ENCODE results near the gene PRRT1. TPM values are rescaled to one million over a fixed set of nuclear protein-coding genes. Genes with fewer than 3 reads are reported as not detected.
"Not testable (repeated sequence)": the region's sequence is repeated elsewhere in the genome, so short reads cannot be mapped to it uniquely, and the experiment has no call there.

Gene PRRT1
- total RNA-seq, 1 experiment from 2014 or later = not detected

DNA sequence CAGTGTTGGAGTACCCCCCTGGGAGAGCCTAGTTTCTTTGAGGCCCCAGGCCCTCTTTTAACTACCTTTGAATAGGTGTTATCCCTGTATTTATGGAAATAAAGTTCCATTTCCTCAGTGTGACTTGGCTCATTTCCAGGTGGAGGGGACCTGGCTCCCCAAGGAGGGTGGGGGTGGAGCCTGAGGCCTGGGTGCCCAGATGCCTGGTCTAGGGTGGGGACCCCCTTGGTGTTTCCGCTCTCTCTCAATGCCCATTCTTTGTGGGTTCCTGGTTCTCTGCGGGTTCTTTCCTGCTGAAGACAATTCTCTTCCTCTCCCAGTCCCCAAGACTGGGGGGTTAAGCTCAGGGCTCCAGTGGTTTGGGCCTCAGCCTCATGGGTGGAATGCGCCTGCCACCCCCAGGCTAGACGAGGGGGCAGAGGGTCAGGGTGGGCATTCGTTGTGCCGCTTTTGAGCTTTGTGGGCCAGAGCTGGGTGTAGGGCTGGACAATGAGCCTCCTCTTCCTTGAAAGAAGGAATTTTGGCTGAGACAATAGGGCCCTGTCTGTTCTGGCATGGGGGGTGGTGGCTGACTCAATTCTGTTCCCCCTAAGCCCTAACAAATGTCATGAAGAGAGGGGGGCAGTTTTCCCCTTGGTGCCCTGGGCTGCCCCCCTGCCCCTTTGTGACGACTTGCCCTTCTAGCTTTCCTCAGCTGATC lies 12.0 kb upstream of the PRRT1 start:
- no peak for DNase-seq (ENCODE audit: low read depth)
- in situ Hi-C loops (cut with HindIII; ENCODE audit: low pct_unique_long_range_greater_than_20kb, low sequenced_read_pairs) = no loop called here

DNA sequence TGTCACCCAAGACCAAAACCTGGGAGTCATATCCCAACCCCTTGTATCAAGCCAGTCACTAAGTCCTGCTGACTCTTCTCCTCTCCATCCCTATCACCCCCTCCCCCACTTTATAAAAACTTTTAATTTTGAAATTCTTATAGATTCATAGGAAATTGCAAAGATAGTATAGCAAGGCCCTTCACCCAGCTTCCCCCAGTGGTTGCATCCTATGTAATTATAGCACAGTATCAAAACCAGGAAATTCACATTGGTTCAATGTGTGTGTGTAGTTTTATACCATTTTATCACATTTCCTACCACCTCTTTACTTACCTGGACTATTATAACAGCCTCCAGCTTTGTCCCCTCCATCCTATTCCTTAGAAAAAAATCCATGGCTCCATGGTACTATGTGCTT lies 6.3 kb upstream of the PRRT1 start:
- no peak for DNase-seq (ENCODE audit: low read depth)
- in situ Hi-C loops (cut with HindIII; ENCODE audit: low pct_unique_long_range_greater_than_20kb, low sequenced_read_pairs) = no loop called here

DNA sequence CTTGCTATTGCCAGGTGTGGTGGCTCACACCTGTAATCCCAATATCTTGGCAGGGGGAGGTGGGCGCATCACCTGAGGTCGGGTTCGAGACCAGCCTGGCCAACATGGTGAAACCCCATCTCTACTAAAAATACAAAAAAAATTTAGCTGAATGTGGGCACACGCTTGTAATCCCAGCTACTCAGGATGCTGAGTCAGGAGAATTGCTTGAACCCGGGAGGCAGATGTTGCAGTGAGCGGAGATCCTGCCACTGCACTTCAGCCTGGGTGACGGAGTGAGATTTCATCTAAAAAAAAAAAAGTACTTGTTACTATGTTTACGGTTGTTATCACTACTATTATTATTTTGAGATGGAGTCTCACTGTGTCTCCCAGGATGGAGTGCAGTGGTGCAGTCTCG lies 5.2 kb upstream of the PRRT1 start:
- in situ Hi-C loops (cut with HindIII; ENCODE audit: low pct_unique_long_range_greater_than_20kb, low sequenced_read_pairs) = no loop called here
- DNase-seq (ENCODE audit: low read depth) = no peak

DNA sequence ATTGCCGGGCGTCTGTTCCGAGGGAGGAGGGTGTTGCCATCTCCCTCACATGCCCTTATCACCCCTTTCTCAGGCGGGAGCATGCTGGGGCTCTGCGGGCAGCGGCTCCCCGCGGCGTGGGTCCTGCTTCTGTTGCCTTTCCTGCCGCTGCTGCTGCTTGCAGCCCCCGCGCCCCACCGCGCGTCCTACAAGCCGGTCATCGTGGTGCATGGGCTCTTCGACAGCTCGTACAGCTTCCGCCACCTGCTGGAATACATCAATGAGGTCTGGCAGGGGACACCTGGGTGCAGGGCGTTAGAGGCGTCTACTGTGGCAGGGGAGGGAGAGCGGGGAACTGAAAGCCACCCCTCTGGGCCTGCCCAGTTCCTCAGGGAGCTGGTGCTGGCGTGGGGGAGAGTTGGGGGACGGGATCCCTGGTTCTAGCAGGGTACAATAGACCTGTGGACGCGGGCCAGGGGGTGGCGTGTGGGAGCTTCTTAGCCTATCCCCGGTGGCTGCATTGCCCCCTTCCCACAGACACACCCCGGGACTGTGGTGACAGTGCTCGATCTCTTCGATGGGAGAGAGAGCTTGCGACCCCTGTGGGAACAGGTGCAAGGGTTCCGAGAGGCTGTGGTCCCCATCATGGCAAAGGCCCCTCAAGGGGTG lies 2.9 kb upstream of the PRRT1 start:
- peak; percentile 77 for DNase-seq (ENCODE audit: low read depth)
- in situ Hi-C loops (cut with HindIII; ENCODE audit: low pct_unique_long_range_greater_than_20kb, low sequenced_read_pairs) = no loop called here

DNA sequence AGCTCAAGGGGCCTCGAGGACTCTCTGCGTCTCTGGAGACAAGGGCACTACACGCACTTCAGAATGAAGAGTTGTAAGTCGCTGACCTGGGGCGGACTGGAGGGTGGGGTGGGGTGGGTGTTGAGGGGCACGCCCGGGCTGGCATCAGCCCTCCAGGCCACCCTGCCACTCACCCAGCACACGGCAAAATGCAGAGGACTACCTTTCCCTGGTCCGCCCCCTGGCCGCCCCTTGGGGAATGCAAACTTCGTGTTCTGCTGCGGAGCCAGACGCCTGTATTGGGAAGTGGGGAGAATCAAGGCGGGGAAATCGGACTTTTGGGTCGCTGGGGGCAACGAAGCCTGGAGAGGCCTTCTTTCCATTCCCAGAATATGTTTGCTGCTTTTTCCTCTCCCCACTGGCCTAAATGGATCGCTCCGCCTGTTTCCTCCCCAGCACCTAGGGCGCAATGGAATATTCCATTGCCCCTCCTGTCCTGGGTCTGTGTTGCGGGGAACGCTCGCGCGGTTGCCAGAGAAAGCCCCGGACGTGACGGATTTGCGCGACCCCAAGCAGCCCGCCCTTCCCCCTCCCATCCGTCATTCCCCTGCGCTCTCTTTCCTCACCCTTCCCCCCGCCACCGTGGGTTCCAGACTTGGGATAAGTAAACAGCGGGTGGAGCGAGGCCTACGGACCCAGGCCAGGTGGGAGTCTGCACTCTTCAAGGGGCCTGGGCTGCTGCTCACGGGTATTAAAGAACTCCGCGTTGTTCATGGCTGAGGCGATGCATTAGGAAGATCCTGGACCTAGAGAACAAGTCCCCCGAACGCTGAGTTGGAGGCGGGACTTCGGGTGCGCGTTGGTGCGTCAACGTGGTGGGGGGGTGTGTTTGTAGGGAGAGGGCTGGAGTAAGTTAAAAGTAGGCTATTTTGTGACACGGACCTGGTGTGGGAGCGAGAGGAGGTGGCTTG lies 2.1 kb upstream of the PRRT1 start, which contains the start of gene PPT2:
Gene PPT2, plus strand, starts transcription at position 578 of the 950 bp plus-strand sequence. CDS start 454 bp downstream, outside the sequence.
- DNase-seq (ENCODE audit: low read depth) = peak; percentile 93
- in situ Hi-C loops (cut with HindIII; ENCODE audit: low pct_unique_long_range_greater_than_20kb, low sequenced_read_pairs) = no loop called here

DNA sequence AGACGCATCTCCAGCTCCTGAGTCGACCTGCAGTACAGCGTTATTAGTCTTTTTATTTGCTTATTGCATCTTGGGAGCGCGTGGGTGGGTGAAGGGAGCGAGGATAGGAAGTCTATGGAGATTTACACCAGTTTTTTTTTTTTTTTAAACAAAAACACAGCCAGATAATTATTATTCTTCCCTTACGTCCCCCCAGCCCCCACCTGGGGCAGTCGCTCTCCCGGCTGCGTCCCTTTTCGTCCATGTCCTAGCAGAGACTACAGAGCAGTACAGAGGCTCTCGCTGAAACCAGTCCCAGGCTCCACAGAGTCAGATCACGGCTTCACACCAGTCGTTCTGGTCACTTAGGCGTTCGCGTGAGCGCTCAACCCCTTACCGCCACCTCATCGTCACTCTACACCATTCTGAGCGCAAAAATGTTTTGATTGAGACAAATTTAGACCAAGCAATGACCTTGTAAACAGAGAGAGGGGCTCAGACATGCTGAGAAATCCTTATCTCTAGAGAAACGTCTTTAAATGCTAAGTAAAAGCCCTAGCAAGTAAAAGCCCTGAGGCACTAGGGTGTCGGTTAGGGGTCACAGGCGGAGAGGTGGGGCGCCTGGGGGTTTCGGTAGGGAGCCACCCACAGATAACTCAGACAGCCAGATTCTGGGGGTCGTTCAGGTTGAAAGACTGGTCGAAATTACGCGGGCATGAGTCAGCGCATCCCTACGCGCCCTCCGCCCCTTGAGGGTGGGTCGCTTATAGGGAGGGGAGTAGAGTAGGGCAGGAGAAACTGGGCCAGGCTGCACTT lies 1.2 kb upstream of the PRRT1 start:
- in situ Hi-C loops (cut with HindIII; ENCODE audit: low pct_unique_long_range_greater_than_20kb, low sequenced_read_pairs) = no loop called here
- peak; percentile 89 for DNase-seq (ENCODE audit: low read depth)

DNA sequence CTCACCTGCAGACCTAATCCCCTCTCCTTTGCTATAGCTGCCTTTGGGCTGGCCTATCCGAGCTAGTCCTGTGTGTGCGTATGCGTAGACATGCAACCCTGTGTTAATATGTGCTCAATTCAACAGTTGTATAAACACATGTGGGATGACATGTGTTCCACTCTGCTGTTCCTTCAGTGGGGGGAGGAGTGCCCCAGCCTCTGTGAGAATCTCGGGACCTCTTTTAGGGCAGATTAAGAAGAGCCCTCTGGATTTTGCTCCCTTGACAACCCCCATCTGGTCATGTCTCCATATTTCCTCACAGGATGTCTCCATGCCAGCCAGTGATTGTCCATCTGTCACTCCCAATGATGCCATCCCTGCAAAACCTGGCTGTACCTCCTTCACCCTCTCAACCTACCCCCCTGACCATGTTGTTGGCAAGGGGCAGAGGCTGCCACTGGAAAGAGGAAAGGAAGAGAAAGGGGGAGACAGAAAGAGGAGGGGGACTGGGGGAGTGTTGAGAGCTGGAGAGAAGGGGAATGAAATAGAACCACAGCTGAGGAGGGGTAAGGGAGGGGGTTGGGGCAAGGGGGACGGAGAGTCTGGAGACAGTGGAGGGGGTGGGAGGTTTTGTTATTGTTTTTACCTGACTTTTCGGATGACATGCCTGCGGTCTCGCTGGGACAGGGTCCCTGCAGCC lies 417 bp downstream of the PRRT1 start:
- DNase-seq (ENCODE audit: low read depth) = no peak
- in situ Hi-C loops (cut with HindIII; ENCODE audit: low pct_unique_long_range_greater_than_20kb, low sequenced_read_pairs) = no loop called here

DNA sequence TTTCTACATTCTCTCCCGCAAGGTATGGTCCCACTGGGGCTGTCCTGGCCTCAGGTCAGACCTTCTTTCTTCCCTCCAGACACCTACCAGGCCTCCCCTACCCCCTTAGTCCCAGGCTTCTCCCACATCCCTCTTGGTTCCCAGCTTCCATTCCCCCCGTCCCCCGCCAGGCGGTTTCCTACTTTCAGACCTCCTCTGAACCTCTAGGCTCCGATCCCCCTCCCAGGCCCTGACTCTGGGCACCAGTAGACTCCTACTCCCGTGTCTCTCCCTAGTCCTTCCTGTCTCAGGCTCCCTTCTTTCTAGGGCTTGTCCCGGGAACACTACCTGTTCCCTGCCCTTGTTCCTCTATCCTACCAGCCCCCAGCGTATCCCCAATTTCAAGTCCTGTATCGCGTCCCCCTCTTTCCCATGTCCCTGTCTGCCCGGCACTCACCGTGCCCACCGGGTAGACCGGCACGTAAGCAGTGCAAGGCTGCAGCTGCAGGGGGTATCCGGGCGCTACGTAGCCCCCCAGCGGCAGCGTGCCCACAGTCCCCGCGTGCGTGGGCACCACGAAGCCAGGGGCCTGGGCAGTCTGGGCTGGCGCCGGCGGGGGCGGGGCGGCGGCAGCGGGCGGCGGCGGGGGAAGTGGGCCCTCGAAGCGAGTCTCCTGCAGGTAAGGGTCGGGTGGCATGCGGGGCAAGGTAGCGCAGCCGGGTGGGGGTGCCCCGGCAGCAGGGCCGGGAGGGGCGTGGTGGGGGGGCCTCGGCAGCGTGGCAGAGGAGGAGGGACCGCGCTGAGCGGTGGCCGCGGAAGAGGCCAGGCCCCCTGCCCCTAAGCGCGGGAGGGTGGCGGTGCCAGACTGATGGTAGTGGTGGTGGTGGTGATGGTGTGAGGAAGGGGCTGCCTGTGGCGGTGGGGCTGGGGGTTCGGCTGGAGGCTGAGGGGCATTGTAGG lies 1.5 kb downstream of the PRRT1 start:
- in situ Hi-C loops (cut with HindIII; ENCODE audit: low pct_unique_long_range_greater_than_20kb, low sequenced_read_pairs) = no loop called here
- no peak for DNase-seq (ENCODE audit: low read depth)

DNA sequence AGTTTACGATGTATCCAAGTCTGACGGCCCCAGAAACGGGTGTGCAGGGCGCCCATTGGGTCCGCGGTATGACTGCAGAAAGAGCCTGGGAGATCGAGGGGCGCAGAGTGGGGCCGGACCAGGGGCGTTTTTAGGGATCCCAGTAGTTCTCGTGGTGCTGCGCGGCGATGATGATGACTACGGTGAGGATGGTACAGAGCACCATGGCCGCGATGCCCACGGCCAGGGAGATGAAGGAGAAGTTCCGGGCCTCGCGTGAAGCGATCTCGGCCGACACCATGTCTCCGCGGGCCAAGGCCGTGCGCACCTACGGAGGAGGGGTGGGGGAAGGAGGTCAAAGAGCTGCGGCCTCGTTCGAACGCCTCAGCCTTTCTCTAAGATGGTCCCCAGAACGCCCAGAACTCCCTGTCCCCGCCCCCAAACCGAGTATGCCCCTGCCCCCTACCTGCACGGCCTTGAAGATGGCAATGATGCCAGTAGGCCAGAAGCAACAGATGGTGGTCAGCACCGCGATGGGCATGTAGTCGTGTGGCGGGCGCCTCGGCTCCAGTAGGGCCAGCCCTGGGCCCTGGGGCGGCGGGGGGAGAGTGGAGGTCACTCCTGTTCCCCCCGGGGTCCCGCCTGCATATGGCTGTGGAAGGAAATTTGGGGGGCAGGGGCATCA lies 2.5 kb downstream of the PRRT1 start:
- in situ Hi-C loops (cut with HindIII; ENCODE audit: low pct_unique_long_range_greater_than_20kb, low sequenced_read_pairs) = no loop called here
- DNase-seq (ENCODE audit: low read depth) = no peak

DNA sequence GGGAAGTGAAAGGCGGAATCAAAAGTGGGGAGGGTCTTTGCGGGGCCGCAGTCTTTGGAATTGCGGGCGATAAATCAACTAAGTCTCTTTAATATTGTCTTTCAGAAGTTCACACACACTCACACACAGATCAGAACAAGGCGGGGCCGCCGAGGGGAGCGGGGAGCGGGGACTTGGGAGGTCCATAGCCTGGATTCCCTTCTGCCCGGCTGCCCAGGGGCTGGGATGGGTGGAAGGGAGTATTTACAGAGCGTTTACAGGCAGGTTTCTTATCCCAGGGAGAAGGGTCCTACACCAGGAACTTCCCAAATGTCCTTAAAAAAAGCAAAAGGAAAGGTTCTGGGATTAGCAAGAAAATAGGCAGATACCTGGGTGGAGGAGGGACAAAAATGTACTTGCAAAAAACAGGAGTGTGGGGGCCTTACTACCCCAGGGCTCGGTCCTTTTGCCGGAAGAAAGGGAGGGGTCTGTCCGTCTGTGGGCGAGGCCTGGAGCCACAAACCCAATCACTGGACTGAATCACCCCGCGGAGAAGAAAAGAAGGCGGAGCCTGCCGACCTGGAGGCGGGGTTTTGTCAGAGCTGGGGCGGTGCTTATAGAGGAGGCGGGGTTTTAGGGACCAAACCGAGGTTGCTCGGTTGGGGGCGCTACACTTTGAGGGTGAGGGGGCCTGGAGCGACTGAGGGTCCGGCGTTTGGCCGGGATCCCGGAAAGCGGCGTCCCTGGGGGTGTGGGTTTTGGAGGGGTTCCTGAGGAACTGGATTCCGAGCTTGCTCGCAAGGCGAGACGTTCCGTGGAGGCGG lies 3.2 kb downstream of the PRRT1 start:
- no peak for DNase-seq (ENCODE audit: low read depth)

DNA sequence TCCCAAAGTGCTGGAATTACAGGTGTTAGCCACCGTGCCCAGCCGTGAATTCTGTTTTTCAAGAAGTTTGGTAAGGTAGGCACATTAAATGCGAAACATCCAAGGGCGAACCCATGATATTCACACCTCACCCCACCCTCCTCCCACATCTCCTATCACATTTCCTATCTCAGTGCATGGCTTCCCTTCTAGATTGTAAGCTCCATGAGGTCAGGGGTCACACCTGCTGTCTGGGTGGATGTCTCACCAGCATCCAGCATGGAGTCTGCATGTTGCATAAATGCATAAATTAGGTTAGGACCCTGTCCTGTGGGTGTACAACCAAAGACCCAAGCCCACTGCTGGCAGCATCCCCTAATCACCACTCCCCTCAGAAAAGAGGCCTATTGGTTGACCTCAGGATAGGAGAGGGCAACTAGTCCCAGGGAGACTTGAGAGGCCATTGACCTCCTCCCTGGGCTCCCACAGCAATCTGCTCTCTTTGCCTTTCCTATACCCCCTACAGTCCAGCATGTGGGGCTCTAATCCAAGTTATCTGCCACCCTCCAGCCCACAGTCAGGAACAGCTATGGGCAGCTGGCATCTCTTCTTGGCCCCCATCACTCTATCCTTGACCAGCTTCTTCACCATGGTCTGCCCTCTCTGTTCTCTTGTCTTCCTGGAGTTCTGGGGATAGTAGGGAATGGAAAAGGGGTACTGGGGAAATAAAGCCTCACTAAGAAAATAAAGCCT lies 4.2 kb downstream of the PRRT1 start:
- in situ Hi-C loops (cut with HindIII; ENCODE audit: low pct_unique_long_range_greater_than_20kb, low sequenced_read_pairs) = no loop called here
- DNase-seq (ENCODE audit: low read depth) = no peak

More for the DNA sequence above, 3.2 kb downstream of the PRRT1 start:
- in situ Hi-C loops (cut with HindIII; ENCODE audit: low pct_unique_long_range_greater_than_20kb, low sequenced_read_pairs) = no loop called here

DNA sequence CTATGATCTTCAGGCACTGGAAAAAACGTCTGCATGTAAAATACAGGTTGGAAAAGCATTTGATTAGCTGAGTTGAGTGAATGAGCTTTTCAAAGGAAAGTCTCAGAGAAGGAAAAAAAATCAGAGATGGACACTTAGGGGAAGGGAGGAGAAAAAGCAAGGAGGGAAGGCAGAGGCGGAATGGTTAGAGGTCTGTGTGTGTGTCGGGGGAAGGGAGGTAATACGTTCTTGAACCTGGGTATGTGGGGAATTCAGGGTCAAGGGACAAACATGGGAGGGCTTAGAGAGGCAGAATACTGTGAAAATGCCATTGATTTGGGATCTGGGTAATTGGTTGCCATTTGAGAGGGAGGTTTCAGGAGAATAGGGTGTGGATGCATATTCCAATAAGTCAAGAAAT lies 5.1 kb downstream of the PRRT1 start:
- in situ Hi-C loops (cut with HindIII; ENCODE audit: low pct_unique_long_range_greater_than_20kb, low sequenced_read_pairs) = no loop called here
- DNase-seq (ENCODE audit: low read depth) = no peak

DNA sequence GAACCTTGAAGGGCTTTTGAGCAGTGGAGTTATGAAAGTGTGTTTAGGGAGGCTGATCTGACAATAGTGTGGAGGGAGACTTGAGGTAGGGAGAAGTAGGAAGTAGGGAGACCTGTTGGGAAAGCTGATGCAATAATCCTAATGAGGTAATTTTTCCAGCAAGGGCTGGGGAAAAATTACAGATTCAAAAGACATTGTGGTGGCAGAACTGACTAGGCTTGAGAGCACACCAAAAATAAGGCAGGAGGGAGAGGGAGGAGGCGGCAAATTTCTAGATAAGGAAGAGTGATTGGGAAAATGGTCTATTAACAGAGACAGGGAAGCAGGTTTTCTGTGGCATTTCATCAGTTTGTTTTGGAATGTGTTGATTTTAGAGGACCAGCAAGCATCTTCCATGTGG lies 5.5 kb downstream of the PRRT1 start:
- no peak for DNase-seq (ENCODE audit: low read depth)
- in situ Hi-C loops (cut with HindIII; ENCODE audit: low pct_unique_long_range_greater_than_20kb, low sequenced_read_pairs) = no loop called here

DNA sequence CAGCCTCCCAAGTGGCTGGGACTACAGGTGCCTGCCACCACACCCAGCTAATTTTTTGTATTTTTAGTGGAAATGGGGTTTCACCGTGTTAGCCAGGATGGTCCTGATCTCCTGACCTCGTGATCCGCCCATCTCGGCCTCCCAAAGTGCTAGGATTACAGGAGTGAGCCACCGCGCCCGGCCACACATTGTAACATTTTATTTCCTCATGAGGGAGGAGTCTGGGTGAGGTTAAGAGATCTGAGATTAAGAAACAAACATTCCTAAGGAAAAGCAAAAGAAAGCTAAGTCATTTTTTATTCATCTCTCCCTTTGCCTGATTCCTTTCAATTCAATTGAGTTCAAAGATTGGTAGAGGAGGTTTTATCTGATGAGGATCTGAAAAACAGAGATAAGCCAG lies 7.5 kb downstream of the PRRT1 start:
- in situ Hi-C loops (cut with HindIII; ENCODE audit: low pct_unique_long_range_greater_than_20kb, low sequenced_read_pairs) = not testable (repeated sequence)

More for the DNA sequence above, 7.5 kb downstream of the PRRT1 start:
- not testable (repeated sequence) for DNase-seq (ENCODE audit: low read depth)
